Epithelial cell of proximal tubule (primary cell): ENCODE data around the gene NOM1. TPM values are rescaled to one million over a fixed set of nuclear protein-coding genes. Genes with fewer than 3 reads are reported as not detected.

Experiments used
- DNase-seq: peaks from one replicate; pipeline ENCODE4 v3.0.0-alpha.2; 2011; ENCODE audit warnings: low read depth
- H3K4me3 ChIP-seq: 2 replicates; pipeline ENCODE4 v1.5.1; 2011; ENCODE audit warnings: low read depth, mild to moderate bottlenecking, low read length
- CTCF ChIP-seq: conservative IDR thresholded peaks from 2 replicates; pipeline ENCODE4 v1.5.1; 2012; ENCODE audit warnings: low read depth, mild to moderate bottlenecking, low read length
- total RNA-seq: library from RNA; depleted of rRNA; stranded (reverse); fragments of >200 nt; gene quantifications from 2 replicates; pipeline ENCODE4 v1.2.3, GENCODE V29; 2015

Gene NOM1
- total RNA-seq, 1 donor from 2014 or later: 8.9 TPM

DNA sequence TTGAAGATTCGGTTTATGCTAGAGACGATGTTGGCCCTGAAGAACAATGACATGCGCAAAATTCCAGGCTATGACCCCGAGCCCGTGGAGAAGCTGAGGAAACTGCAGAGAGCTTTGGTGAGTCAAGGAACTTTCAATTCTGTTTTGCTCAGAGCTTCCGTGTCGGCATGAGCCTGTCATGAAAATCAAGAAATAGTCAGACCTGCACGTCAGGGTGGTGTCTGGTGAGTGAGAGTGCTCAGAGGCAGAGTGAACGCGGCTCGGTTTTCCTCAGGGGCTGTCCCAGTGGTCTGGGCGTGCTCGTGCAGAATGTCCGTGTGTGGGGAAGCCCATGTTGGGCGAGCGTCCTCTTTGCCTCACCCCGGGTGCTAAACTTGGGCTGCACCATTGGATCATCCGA lies 12.6 kb downstream of the NOM1 start:
- no peak for TF ChIP-seq CTCF
- no peak overlapping the region for H3K4me3 ChIP-seq
- no peak for DNase-seq

- TF ChIP-seq CTCF: no peak
- no peak overlapping the region for H3K4me3 ChIP-seq
- DNase-seq: no peak
Measured at GRCh38 chr7:156962897-156963296, 13.4 kb downstream of the NOM1 start.

GRCh38 chr7:156963472-156963871 lies 14.0 kb downstream of the NOM1 start:
- no peak for DNase-seq
- H3K4me3 ChIP-seq: no peak overlapping the region
- TF ChIP-seq CTCF: no peak

DNA sequence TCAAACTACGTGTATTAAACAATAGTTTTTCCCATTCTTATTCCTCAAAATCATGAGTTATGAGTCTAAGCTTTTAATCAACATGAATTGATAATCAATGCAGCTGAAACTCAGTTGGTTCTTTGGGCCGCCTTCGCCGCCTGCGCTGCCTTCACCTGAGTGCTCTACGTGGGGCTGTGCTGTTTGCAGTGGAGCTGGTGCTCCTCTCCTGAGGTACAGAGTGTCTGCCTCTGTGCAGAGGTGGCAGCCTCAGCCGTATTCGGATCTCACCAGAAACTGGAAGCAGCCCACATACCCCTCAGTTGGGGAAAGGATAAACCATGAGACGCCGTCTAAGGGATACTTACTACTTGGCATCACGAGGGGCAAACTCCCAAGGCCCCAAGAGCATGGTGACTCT lies 15.5 kb downstream of the NOM1 start:
- no peak for TF ChIP-seq CTCF
- DNase-seq: no peak
- no peak overlapping the region for H3K4me3 ChIP-seq

- TF ChIP-seq CTCF: no peak
- DNase-seq: no peak
- no peak overlapping the region for H3K4me3 ChIP-seq
Measured at GRCh38 chr7:156966387-156966786, 16.9 kb downstream of the NOM1 start.

DNA sequence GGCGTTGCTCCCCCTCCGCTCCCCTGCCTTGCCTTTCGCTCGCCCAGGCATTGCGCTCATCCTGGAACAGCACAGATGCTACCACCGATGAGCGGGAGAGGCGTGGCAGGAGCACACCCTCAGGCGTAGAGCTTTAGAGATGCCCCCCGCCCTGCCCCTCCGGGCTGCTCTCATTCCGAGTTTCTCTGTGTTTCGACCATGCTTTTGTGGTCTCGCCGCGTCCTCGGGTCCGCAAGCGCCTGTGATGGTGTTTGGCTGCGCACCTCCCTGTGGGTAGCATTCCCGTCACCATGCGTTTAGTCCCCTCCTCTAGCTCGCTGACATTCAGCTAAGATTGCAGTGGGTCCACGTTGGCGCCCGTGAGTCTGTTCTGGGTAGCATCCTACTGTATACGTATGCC lies 18.7 kb downstream of the NOM1 start:
- no peak for TF ChIP-seq CTCF
- DNase-seq: no peak
- H3K4me3 ChIP-seq: no peak overlapping the region

DNA sequence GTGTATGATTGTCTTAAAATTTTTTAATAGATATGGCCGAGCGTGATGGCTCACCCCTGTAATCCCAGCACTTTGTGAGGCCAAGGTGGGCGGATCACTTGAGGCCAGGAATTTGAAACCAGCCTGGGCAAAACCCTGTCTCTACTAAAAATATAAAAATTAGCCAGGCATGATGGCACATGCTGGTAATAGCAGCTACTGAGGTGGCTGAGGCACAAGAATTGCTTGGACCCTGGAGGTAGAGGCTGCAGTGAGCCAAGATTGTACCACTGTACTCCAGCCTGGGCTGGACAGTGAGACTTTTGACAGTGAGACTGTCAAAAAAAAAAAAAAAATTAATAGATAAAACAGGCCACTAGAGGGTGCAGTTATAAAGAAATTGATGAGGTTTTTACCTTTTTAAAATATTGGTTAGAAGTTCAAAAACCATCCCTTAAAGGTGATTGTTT lies 20.5 kb downstream of the NOM1 start:
- H3K4me3 ChIP-seq: no peak overlapping the region
- TF ChIP-seq CTCF: peak; percentile 34
- DNase-seq: no peak
